Neural progenitor cell (in vitro differentiated cells): ENCODE data around the gene LRRC72.

ENCODE experiments used
- EZH2phosphoT487 ChIP-seq: fragments of 200-600 bp; sonication (generic); IDR thresholded peaks from 2 replicates; pipeline ENCODE4 v1.6.1; 2017; ENCODE audit warnings: antibody characterized with exemption
- TF ChIP-seq, protein P1 (sequence below): fragments of 200-600 bp; sonication (generic); IDR thresholded peaks from 2 replicates; pipeline ENCODE4 v1.5.1; 2017; ENCODE audit warnings: antibody characterized with exemption, mild to moderate bottlenecking

DNA sequence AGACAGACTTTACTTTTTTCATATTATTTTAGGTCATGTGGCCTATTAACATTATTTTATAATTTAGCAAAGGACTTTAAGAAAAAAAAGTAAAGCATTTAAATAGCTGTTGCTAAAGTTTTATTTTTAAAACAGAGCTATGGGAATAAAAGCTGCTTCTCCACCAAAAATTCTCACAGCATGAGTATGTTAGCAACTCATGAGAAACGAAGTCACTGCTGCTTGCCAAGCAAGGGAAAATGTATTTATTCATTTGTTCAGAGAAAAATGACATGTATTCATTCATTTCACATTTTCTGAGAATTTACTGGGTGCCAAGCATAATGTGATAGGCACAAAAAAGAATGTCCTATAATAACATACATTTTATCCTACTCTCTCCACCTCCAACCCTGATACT, 5.1 kb downstream of the LRRC72 start:
- TF ChIP-seq, protein P1, sequence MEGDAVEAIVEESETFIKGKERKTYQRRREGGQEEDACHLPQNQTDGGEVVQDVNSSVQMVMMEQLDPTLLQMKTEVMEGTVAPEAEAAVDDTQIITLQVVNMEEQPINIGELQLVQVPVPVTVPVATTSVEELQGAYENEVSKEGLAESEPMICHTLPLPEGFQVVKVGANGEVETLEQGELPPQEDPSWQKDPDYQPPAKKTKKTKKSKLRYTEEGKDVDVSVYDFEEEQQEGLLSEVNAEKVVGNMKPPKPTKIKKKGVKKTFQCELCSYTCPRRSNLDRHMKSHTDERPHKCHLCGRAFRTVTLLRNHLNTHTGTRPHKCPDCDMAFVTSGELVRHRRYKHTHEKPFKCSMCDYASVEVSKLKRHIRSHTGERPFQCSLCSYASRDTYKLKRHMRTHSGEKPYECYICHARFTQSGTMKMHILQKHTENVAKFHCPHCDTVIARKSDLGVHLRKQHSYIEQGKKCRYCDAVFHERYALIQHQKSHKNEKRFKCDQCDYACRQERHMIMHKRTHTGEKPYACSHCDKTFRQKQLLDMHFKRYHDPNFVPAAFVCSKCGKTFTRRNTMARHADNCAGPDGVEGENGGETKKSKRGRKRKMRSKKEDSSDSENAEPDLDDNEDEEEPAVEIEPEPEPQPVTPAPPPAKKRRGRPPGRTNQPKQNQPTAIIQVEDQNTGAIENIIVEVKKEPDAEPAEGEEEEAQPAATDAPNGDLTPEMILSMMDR = no peak
- no peak for TF ChIP-seq EZH2phosphoT487
